NB4 (cell line): ENCODE results near the gene CYP20A1.
"Not testable (repeated sequence)": the region's sequence is repeated elsewhere in the genome, so short reads cannot be mapped to it uniquely, and the experiment has no call there.

ENCODE experiments used
- DNase-seq: peaks from one replicate; pipeline ENCODE4 v3.0.0; 2010; ENCODE audit warnings: low read depth
- H3K4me3 ChIP-seq: one replicate; pipeline ENCODE4 v1.5.1; 2011; ENCODE audit warnings: mild to moderate bottlenecking, low read depth, low read length, moderate library complexity
- MYC ChIP-seq: IDR thresholded peaks from 2 replicates; pipeline ENCODE4 v1.6.1; 2011; ENCODE audit warnings: low read depth, low read length
- POLR2A ChIP-seq: IDR thresholded peaks from 2 replicates; pipeline ENCODE4 v1.6.1; 2011; ENCODE audit warnings: mild to moderate bottlenecking; ENCODE audit not compliant: insufficient read length; ENCODE audit errors: extremely low read depth
- TF ChIP-seq, protein P1 (sequence below): IDR thresholded peaks from 2 replicates; pipeline ENCODE4 v1.6.1; 2011; ENCODE audit warnings: low read depth, low read length
- TF ChIP-seq, protein P2 (sequence below): IDR thresholded peaks from one replicate; pipeline ENCODE4 v1.5.1; 2012; ENCODE audit warnings: low read depth, low read length

The CYP20A1 gene

DNA sequence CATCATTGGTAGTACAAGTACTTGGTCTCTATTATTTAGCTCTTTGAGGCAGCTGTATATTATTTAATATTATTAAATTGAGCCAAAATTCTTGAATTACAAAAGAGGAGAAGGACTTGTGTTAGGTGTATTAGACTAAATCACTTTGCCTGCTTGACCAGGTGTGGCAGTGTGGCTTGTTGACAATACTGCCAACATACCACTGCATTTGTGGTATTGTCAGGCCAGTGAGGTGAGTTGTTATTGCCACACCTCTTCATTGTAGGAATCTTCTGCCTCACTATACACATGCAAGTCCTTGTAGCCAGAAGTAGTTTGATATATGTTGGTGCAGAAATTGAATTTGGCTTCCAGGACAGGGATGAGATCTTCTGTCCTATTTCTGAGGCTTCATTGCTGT, 40.5 kb downstream of the CYP20A1 start:
- DNase-seq = no peak
- H3K4me3 ChIP-seq = no peak overlapping the region
- TF ChIP-seq POLR2A = no peak
- TF ChIP-seq, protein P1, sequence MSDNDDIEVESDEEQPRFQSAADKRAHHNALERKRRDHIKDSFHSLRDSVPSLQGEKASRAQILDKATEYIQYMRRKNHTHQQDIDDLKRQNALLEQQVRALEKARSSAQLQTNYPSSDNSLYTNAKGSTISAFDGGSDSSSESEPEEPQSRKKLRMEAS = no peak
- TF ChIP-seq, protein P2, sequence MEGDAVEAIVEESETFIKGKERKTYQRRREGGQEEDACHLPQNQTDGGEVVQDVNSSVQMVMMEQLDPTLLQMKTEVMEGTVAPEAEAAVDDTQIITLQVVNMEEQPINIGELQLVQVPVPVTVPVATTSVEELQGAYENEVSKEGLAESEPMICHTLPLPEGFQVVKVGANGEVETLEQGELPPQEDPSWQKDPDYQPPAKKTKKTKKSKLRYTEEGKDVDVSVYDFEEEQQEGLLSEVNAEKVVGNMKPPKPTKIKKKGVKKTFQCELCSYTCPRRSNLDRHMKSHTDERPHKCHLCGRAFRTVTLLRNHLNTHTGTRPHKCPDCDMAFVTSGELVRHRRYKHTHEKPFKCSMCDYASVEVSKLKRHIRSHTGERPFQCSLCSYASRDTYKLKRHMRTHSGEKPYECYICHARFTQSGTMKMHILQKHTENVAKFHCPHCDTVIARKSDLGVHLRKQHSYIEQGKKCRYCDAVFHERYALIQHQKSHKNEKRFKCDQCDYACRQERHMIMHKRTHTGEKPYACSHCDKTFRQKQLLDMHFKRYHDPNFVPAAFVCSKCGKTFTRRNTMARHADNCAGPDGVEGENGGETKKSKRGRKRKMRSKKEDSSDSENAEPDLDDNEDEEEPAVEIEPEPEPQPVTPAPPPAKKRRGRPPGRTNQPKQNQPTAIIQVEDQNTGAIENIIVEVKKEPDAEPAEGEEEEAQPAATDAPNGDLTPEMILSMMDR = no peak
- TF ChIP-seq MYC = no peak

DNA sequence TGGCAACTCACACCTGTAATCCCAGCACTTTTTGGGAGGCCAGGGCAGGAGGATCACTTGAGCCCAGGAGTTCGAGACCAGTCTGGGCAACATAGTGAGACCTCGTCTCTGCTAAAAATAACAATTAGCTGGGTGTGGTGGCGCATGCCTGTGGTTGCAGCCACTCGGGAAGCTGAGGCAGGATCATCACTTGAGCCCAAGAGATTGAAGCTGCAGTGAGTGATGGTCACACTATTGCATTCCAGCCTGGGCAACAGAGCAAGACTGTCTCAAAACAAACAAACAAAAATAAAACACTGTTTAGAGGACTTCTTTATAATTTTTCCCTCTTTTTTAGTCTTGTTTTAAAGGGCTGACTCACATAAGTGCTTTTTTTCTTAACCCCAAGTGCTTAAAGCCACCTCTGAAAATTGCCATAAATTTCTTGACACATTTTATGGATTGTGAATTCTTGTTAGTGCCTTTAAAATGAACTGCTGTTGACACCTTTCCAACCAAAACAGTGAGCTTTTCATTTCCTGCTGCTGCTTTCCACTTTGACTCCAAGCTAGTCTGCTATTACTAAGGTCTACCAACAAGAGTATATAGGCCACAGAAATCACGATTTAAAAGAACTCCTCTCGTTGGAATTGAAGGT, 41.7 kb downstream of the CYP20A1 start:
- no peak for DNase-seq
- TF ChIP-seq POLR2A (no peak), MYC (no peak)
- TF ChIP-seq, protein P1 = no peak
- TF ChIP-seq, protein P2 = no peak
- H3K4me3 ChIP-seq = no peak overlapping the region

DNA sequence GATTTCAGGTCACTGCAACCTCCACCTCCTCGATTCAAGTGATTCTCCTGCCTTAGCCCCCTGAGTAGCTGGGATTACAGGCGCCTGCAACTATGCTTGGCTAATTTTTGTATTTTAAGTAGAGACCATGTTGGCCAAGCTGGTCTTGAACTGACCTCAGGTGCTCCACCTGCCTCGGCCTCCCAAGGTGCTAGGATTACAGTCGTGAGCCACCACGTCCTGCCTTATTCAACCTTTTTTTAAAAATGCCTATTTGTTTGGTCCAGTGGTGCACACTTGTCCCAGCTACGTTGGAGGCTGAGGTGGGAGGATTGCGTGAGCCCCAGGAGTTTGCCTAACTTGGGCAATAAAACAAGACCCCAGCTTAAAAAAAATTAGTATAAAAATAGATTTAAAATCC, 43.3 kb downstream of the CYP20A1 start:
- no peak for DNase-seq
- TF ChIP-seq POLR2A = no peak
- no peak for TF ChIP-seq MYC
- TF ChIP-seq, protein P1 = no peak
- TF ChIP-seq, protein P2 = no peak

DNA sequence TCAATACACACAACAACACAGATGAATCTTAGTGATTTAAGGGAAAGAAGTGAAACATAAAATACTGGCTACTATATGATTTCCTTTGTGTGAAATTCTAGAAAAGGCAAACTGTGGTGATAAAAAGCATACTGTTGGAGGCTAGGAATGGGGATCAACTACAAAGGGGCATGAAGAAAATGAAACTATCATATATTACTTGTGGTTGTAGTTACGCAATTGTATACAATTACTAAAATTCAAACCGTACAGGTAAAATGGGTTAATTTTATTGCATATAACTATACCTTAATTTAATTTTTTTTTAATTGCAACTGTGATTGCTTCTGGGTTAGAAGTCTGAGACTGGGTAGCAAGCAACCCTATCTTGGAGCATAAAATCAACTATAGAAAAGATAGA, 47.7 kb downstream of the CYP20A1 start:
- no peak for DNase-seq
- no peak for TF ChIP-seq MYC
- TF ChIP-seq POLR2A = no peak
- TF ChIP-seq, protein P1 = no peak
- TF ChIP-seq, protein P2 = no peak
- H3K4me3 ChIP-seq = no peak overlapping the region

More for the DNA sequence above, 43.3 kb downstream of the CYP20A1 start:
- no peak overlapping the region for H3K4me3 ChIP-seq

DNA sequence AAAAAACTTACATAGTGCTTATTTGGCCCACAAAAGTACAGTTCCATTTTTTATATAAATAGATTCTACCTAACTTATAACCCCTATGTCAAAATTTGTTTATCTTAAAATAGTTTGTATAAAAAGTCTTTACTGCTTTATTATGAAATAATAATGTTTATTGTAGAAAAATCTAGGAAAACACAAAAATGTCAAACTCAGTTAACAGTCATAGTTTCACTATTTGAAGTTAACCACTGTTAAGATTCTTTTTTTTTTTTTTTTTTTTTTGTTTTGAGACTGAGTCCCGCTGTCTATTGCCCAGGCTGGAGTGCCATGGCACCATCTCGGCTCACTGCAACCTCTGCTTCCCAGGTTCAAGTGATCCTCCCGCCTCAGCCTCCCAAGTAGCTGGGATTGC, 62.8 kb downstream of the CYP20A1 start:
- DNase-seq = no peak
- H3K4me3 ChIP-seq = no peak overlapping the region
- TF ChIP-seq, protein P1 = no peak
- TF ChIP-seq MYC (no peak), POLR2A (no peak)
- TF ChIP-seq, protein P2 = no peak

DNA sequence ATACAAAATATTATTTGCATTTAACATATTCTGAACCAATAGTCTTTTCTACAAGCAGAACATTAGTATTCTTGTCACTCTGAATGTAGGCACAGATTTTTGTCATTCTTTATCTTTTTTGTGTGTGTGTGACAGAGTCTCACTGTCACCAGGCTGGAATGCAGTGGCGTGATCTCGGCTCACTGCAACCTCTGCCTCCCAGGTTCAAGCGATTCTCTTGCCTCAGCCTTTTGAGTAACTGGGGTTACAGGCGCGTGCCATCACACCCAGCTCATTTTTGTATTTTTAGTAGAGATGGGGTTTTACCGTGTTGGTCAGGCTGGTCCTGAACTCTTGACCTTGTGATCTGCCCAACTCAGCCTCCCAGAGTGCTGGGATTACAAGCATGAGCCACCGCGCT, 63.8 kb downstream of the CYP20A1 start:
- not testable (repeated sequence) for H3K4me3 ChIP-seq, DNase-seq
